Astrocyte of the spinal cord (primary cell): ENCODE data around the gene PPIL1.
A peak's percentile ranks its signal among the peaks of the same experiment; 100 is the strongest.

Experiments
- DNase-seq: peaks from one replicate; pipeline ENCODE4 v3.0.0; 2011; ENCODE audit warnings: low read depth, low spot score
- H3K4me3 ChIP-seq: 2 replicates; pipeline ENCODE4 v1.5.1; 2011; ENCODE audit warnings: low read depth, mild to moderate bottlenecking, low read length, moderate library complexity
- in situ Hi-C: cut with HindIII; loops from 2 replicates; pipeline ENCODE4 v1.10.0; 2017; ENCODE audit warnings: low sequenced_read_pairs
- TF ChIP-seq, protein P1 (sequence below): IDR thresholded peaks from 2 replicates; pipeline ENCODE4 v1.5.1; 2012; ENCODE audit warnings: low read depth, mild to moderate bottlenecking, low read length, inconsistent platforms

Gene PPIL1

DNA sequence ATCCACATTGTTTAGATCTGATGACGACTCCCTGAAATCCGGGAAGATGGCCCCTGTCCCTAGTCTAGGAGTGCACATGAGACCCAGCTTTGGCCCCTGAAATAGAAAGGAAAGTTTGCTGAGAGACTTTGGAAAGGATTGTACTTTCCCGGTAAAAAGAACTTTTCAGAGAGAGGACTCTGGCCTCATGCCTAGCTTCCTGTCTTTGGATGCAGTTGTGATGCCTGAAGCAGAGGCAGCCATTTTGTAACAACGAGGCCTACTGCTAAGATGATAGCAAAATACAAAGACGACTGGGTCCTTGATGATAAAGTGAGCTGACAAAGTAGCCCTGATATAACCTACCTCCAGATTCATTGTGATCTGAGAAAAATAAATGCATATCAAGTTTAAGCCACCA lies 42.3 kb downstream of the PPIL1 start:
- in situ Hi-C loops: no loop called here

DNA sequence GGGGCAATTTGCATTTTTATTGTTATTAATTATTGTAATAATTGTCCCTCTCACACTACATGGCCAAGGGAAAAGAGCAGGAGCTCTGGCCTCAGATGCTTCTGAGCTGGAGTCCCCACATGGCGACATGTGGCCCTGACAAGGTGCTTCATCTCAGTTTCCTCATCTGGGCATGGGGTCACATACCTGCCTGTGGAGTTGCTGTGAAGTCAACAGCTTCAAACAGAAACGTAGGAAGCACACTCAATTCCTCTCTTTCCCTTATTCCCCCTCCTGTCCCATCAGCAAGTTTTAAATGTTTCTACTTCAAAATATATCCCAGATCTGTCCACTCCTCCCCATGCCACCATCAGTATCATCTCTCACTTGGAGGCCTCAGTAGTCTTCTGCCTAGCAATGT lies 44.0 kb downstream of the PPIL1 start:
- H3K4me3 ChIP-seq: no peak overlapping the region
- DNase-seq: no peak
- TF ChIP-seq, protein P1, sequence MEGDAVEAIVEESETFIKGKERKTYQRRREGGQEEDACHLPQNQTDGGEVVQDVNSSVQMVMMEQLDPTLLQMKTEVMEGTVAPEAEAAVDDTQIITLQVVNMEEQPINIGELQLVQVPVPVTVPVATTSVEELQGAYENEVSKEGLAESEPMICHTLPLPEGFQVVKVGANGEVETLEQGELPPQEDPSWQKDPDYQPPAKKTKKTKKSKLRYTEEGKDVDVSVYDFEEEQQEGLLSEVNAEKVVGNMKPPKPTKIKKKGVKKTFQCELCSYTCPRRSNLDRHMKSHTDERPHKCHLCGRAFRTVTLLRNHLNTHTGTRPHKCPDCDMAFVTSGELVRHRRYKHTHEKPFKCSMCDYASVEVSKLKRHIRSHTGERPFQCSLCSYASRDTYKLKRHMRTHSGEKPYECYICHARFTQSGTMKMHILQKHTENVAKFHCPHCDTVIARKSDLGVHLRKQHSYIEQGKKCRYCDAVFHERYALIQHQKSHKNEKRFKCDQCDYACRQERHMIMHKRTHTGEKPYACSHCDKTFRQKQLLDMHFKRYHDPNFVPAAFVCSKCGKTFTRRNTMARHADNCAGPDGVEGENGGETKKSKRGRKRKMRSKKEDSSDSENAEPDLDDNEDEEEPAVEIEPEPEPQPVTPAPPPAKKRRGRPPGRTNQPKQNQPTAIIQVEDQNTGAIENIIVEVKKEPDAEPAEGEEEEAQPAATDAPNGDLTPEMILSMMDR: no peak
- in situ Hi-C loops: no loop called here

More for the DNA sequence above, 42.3 kb downstream of the PPIL1 start:
- H3K4me3 ChIP-seq: no peak overlapping the region
- no peak for DNase-seq
- TF ChIP-seq, protein P1: no peak

DNA sequence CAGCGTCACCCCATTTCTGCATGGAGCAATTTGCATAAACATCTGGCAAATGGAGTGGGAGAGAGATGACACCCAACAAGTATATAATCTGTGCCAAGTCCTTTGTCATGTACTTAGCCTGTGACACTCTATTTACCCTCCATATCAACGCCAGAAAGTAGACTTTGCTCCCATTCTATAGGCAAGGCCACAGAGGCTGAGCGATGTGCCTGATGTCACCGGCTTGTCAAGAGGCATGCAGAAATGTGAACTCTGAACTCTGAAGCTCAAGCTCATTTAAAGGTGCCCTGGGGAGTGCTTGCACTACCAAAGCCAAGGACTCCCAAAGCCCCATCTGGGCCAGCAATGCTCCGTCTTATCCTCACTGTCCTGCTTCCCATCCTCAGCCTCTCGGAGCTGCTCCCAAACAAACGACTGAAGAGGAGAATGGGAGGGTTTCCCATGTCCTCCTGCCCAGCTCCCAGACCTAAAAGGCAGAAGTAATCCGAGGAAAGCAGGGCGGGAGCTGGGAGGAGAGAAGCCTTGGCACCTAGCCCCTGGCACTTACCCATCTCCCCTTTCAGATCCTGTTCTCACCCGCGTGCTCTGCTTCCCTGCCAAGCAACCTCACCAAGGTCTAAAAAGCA lies 44.6 kb downstream of the PPIL1 start:
- in situ Hi-C loops: no loop called here
- TF ChIP-seq, protein P1: no peak
- peak; percentile 63 for DNase-seq
- no peak overlapping the region for H3K4me3 ChIP-seq

DNA sequence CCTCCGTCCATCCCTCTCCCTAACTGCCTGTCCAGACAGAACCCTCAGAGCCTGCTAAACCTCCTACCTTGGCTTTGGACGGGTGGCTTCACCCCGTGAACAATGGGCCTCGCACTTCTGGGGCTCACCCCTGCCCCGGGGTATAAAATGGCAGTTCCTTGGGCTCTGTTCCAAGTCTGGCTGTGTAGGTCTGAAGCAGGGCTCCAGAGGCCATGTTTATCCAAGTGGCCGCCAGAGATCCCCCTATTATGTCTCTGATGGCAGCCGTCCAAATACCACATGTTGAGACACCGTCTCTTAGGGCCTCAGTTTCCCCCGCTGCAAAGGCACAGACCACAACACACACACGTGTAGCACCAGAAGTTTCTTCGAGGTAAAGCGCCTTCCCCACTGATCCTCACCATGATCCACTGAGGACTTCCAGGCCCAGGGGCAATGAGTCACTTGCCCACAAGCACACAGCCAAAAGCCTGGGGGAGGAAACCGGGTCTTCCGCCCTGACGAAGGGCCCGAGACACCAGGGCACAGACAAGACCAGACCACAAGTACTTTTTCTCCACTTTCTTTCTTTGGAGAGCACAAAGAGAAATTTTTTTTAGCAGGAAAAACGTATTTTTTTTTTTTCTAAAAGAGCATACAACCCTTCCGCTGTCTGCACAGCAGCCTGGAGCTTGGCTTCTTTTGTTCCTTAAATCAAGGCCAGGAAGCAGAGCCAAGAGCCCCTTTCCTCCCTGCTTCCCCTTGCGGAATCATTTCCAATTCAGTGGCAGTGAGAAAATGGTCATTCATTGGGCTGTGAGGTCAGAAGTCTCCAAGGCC lies 47.1 kb downstream of the PPIL1 start:
- no peak overlapping the region for H3K4me3 ChIP-seq
- in situ Hi-C loops: no loop called here
- TF ChIP-seq, protein P1: no peak
- DNase-seq: peak; percentile 90

DNA sequence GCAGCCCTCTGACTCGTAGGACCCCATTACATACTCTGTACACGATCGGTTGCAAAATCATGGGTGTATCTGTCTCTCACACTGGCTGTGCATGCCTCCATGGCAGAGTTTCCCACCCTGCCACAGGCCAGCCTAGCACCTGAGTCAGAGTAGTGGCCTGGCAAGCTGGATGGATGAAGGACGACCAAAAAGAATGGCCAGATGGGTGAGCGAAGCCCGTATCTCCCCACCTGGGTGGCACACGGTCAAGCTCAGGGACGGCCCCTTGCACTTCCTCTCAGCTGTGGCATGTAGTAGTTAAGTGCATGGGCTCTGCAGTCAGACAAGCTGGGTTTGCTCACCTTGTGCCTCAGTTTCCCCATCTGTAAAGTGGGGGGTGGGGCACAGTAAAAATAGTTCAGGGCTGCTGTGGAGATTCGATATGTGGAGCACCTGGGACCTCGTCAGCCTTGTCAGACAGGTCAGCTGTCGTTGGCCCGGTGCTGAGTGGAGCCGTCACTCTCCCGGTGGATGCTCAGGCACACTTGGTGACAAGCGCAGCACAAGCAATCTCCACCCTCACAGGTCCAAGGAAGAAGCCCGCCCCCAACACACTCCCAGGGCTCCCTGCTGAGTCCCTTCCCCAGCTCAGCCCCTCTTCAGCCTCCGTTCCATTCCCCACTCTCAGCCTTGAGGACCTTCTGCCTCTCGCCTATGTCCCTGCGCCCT lies 47.9 kb downstream of the PPIL1 start:
- in situ Hi-C loops: no loop called here
- no peak overlapping the region for H3K4me3 ChIP-seq
- TF ChIP-seq, protein P1: no peak
- DNase-seq: no peak

DNA sequence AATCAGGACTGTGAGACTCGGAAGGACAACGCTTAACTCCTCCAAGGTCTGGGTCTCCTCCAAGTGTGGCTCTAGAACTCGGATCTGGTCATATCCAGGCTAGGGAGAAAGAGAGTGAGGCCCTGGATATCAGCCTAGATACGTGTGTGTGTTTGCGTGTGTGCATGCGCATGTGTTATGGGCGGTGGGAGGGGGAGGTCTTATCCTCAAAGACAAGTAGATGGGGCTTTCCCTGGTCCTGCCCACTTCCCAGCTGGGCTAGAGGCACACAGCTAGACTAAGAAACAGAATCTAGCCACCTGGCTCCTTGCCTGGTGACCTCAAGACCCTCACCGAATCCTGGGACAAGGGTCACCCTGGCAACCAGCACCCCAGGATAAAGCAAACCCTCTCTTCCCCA lies 48.6 kb downstream of the PPIL1 start:
- TF ChIP-seq, protein P1: no peak
- in situ Hi-C loops: no loop called here
- DNase-seq: no peak
- no peak overlapping the region for H3K4me3 ChIP-seq
